Gastroesophageal sphincter (tissue), 3 donors: ENCODE measurements around the gene STIM2.

Source experiments
- CTCF ChIP-seq, 4 experiments: fragments of 200-600 bp in 2 of 4; fragments of 450-650 bp in 2 of 4; sonication (generic) in 1 of 4; IDR thresholded peaks; one replicate each; pipeline ENCODE4 v1.5.1; 2017 to 2019; ENCODE audit warnings: antibody characterized with exemption in 4 of 4, mild to moderate bottlenecking in 2 of 4, moderate library complexity in 2 of 4
- POLR2A ChIP-seq, 2 donors: fragments of 450-650 bp; IDR thresholded peaks; one replicate each; pipeline ENCODE4 v1.6.1; 2017; ENCODE audit warnings: antibody characterized with exemption in 2 of 2, mild to moderate bottlenecking in 2 of 2, moderate library complexity in 1 of 2

- TF ChIP-seq POLR2A (IDR thresholded peaks at IDR 0.05) (no peak), CTCF (IDR thresholded peaks at IDR 0.05) (no peak)
Measured at GRCh38 chr4:27007507-27007906, 146.9 kb downstream of the STIM2 start.
